Subcutaneous adipose tissue (tissue), 4 donors: ENCODE measurements around the gene SPHK2. TPM values are rescaled to one million over a fixed set of nuclear protein-coding genes. Genes with fewer than 3 reads are reported as not detected.

Source experiments
- total RNA-seq, 4 donors: library from RNA; depleted of rRNA; stranded (reverse); fragments of >200 nt; gene quantifications; one replicate each; pipeline ENCODE4 v1.1.0, GENCODE V29; 2016
- TF ChIP-seq, protein P1 (sequence below): fragments of 450-650 bp; IDR thresholded peaks from one replicate; pipeline ENCODE4 v1.5.1; 2016; ENCODE audit warnings: low read depth, mild to moderate bottlenecking, control low read depth, antibody characterized with exemption, moderate library complexity

Gene SPHK2
- total RNA-seq, 4 donors from 2014 or later = 4.9 to 33.2 (median 9.1) TPM

DNA sequence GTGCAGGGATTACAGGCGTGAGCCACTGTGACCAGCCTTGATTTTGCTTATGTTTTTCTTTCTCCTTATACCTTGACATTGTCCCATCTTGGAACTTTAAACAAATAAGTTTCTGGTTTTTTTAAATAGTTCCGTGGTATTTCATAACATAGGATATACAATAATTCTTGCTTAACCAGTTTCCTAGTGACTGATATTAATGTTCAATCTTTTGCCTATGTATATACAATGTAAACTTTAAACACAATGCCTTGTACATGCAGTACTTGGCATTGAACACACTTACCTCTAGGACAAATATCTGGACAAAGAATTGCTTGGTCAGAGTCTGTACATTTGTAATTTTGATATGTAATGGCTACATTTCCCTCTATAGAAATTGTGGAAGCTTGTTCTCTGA is 37.1 kb upstream of the SPHK2 start:
- TF ChIP-seq, protein P1, sequence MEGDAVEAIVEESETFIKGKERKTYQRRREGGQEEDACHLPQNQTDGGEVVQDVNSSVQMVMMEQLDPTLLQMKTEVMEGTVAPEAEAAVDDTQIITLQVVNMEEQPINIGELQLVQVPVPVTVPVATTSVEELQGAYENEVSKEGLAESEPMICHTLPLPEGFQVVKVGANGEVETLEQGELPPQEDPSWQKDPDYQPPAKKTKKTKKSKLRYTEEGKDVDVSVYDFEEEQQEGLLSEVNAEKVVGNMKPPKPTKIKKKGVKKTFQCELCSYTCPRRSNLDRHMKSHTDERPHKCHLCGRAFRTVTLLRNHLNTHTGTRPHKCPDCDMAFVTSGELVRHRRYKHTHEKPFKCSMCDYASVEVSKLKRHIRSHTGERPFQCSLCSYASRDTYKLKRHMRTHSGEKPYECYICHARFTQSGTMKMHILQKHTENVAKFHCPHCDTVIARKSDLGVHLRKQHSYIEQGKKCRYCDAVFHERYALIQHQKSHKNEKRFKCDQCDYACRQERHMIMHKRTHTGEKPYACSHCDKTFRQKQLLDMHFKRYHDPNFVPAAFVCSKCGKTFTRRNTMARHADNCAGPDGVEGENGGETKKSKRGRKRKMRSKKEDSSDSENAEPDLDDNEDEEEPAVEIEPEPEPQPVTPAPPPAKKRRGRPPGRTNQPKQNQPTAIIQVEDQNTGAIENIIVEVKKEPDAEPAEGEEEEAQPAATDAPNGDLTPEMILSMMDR = no peak

DNA sequence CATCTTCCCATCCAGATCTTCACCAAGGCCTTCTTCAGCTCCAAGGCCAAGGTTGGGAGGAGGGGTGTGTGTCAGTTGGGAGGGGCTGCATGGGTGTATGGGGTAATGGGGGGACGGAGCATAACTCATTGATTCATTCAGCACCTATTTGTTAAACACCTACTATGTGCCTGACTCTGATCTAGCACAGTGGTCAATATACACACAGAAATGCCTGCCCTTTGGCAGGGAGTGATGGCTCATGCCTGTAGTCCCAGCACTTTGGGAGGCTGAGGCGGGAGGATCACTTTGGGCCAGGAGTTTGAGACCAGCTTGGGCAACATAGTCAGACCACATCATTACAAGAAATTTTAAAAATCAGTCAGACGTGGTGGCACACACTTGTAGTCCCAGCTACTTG is 31.9 kb upstream of the SPHK2 start:
- TF ChIP-seq, protein P1 = no peak

DNA sequence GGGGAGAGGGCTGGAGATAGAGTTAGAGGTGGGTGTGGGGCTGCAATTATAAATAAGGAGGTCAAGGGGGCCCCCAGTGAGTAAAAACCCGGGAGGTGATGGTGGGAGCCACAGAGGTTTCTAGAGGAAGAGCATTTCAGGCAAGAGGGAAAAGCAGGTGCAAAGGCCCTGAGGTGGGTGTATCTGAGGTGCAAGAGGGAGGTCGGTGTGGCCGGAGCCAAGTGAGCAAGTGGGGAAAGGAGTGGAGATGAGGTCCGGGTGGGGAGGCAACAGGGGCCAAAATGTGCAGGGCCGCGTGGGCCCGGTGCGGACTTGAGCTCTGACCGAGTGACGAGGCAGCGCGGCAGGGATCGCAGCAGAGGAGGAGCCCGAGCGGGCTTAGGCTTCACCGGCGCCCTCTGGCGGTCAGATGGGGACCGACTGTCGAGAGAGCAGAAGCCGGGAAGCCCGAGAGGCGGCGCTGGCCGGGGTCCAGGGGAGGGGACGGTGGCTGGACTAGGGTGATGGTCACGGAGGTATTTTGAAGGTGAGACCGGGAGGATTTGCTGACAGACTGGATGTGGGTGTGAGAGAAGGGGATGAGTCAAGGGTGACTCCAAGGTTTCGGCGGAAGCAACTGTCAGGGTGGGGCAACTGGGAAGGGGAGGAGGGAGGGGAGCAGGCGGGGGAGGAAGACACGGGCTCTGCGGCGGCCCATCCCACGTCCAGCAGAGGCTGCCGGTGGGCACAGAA is 30.5 kb upstream of the SPHK2 start:
- TF ChIP-seq, protein P1 = no peak

DNA sequence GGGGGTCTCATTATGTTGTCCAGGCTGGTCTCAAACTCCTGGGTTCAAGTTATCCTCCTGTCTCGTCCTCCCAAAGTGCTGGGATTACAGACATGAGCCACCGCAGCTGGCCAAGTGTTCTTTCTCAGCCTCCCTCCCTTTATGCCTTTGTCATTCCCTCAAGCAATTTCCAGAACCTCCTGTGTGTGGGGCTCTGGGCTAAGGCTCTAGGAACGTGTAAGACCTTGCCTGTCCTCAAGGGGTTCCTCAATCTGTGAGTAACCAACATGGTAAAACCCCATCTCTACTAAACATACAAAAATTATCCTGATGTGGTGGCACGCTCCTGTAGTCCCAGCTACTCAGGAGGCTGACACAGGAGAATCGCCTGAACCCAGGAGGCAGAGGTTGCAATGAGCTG is 28.3 kb upstream of the SPHK2 start:
- TF ChIP-seq, protein P1 = no peak

DNA sequence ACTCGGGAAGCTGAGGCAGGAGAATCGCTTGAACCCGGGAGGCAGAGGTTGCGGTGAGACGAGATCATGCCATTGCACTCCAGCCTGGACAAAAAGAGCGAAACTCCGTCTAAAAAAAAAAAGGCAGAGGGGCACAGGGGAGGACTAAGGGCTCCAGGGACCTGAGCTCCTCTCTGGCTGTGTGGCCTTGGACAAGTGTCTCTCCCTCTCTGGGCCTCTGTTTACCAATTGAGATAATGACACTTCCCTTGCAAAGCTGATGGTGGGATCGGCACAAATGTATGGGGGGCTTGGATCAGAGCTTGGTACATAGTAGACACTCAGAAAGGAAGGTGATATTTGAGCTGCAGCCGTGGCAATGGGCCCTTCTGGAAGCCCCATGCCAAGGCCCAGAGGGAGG is 24.1 kb upstream of the SPHK2 start:
- TF ChIP-seq, protein P1 = no peak

DNA sequence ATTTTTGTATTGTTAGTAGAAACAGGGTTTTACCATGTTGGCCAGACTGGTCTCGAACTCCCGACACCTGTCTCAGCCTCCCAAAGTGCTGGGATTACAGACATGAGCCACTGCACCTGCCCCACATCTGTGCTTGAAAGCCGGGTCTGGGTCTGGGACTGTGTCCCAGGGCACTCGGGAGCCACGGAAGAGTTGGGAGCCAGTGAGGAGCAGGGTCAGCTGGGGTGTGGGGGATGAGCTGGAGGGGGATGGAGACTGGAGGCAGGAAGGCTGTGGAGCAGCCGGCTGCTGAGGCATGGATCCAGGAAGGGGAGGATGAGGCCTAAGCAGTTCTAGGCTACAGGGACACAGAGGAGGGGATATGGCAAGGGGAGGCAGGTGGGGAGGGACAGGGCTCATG is 23.5 kb upstream of the SPHK2 start:
- TF ChIP-seq, protein P1 = no peak

DNA sequence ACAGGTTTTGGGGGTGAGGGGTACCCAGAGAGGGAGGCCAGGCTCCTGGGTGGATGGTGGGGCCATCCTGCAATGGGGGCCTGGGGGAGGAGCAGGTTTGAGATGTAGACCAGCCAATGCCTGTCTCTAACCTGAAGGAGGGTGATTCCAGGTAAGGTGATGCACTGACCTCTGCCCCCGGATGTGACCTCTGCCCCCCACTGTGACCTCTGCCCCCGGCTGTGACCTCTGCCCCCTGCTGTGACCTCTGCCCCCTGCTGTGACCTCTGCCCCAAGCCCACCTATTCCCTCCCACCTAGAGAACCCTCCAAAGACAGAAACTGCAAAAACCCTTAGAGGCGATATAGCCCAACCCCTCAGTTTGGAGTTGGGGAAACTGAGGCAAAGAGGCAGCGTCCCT is 23.1 kb upstream of the SPHK2 start:
- TF ChIP-seq, protein P1 = no peak
